NCI-H1417 (cell line): Measurements from ENCODE around the gene KRTAP25-1.

Source experiments
- DNase-seq, 3 experiments: peaks; one replicate each; lab custom pipeline; 2025; lab: John Stamatoyannopoulos, UW

The KRTAP25-1 gene

GRCh38 chr21:30289215-30289614, at the start of gene KRTAP25-1:
Gene KRTAP25-1 (minus strand): TSS chr21:30289514. CDS start chr21:30289490, 24 bp downstream.
- no peak for DNase-seq

DNA sequence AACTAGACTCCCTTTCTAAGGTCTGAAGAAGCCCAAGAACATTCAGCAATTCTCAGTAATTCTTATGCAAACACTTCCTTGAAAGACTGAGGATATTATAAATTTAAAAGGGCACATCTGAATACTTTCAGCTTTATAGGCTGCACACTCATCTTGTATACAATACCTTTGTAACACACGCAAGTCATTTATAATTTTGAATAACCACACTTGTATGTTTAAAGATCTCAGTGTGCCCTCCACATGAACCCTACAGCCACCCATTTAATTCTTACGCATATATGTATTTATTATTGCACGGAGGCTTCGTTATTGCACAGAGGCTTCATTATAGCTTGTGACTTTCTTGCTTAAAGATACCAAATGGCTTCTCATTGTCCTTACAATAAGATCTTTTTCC, 49.4 kb upstream of the KRTAP25-1 start:
- DNase-seq, result no peak

- no peak for DNase-seq
These were observed 48.5 kb upstream of the KRTAP25-1 start for GRCh38 chr21:30337772-30338171.

- no peak for DNase-seq
These were observed 48.0 kb upstream of the KRTAP25-1 start, which contains the start of gene KRTAP27-1 for GRCh38 chr21:30337276-30337744. Gene KRTAP27-1 (minus strand): TSS chr21:30337694. CDS start chr21:30337668, 26 bp downstream.

DNA sequence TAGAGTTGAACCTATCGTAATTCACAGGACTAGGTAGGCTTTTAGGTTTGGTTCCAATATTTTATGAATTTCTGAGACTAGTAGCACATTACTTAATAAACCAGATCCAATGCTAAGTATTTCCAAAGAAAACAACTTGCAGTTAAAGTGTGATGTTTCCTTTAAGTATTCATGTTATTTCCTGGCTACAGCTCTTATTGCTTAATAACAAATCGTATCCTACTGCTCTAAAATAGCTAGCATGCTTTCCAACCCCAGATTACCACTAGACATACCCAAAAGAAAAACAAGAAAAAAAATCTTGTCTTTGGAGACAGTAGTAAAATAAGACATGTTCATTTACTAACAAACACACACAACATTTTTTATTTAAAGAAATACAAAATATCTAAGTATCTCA, 47.3 kb upstream of the KRTAP25-1 start:
- DNase-seq, result no peak

- DNase-seq, result no peak
These were observed 44.4 kb upstream of the KRTAP25-1 start for GRCh38 chr21:30333736-30334135.

GRCh38 chr21:30332681-30333080, 43.4 kb upstream of the KRTAP25-1 start:
- no peak for DNase-seq

GRCh38 chr21:30329203-30329875, 40.0 kb upstream of the KRTAP25-1 start:
- no peak for DNase-seq

DNA sequence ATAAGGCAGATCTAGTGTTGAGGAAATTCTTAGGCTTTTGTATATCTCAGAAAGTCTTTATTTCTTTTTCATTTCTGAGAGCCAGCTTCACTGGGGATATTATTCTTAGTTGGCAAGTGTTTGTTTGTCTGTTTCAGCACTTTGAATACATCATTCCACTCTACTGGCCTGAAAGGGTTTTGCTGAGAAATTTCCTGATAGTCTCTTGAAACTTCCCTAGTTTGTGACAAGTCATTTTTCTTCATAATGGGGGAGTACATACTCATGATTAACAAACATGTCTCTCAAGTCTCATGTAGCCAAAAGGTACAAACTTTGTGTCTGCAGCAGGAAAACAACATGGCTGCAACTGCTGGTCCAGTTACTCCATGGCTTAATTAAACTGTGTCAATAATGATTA, 37.1 kb upstream of the KRTAP25-1 start:
- DNase-seq, result no peak

GRCh38 chr21:30320215-30320614, 30.9 kb upstream of the KRTAP25-1 start, which contains the start of gene KRTAP26-1:
Gene KRTAP26-1 (minus strand): TSS chr21:30320315. CDS start chr21:30320035, 280 bp downstream.
- DNase-seq, result no peak

- no peak for DNase-seq
These were observed 26.4 kb upstream of the KRTAP25-1 start for GRCh38 chr21:30315701-30316100.

- DNase-seq, result peak in 2 of 3 experiments; percentile 7 to 54
These were observed 17.6 kb upstream of the KRTAP25-1 start for GRCh38 chr21:30306884-30307283.

DNA sequence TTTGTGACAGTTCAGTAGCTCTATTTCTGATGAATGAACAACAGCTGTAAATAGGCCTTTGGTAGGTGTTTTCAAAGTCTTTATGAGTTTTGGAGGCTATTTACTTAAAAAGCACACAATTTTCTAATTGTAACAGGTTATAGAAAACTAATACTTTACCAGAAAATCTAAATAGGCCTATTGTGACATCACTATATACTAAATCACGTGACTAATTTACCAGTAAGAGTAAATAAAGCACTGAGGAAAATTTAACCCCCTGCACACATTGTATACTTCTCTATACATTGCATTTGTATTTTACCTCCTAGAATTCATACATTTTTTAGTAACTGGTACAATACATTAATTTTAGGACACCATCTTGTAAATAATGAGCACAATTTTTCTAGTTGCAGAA, 15.8 kb upstream of the KRTAP25-1 start:
- DNase-seq, result no peak

DNA sequence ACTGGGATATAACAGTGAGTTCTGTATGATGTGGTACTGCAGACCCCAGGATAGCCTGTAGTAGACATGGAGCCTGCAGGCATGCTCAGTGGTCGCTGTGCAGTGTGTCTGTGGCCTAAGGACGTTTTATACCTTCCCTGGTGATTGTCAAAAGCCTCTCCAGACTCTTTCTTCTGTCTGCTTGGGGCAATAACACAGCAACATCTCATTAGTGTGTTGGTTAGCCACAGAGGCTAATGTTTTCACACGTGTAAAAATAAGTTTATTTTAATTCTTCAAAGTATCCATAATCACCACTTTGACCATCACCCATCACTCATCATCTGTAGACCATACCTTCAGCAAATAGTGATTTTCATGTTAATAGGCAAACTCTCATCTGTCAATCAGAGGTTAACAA, 6.5 kb downstream of the KRTAP25-1 start, which contains the start of gene KRTAP24-1:
Gene KRTAP24-1, minus strand, starts transcription at position 101 of the 400 bp plus-strand sequence. Its CDS starts 18 bp downstream, at position 83.
- peak in 1 of 3 experiments; percentile 28 for DNase-seq

GRCh38 chr21:30271611-30272010, 17.7 kb downstream of the KRTAP25-1 start:
- DNase-seq, result no peak

DNA sequence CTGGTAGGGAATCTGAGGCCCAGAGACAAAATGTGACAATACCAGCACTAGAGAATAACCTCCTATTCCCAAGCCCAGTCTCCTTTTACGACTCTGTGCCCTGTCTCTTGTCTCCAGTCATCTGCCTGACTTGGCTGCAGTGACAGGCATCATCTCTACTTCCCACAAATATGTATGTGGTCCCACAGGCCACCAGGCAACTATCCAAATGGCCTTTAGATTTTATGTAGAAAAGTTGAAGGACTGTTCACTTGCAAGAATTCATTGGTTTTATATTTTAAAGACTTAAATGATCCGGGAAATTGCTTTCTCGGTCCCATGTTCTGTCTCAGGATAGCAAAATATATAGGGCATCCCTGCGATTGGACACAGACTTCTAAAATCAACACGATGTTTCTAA, 18.2 kb downstream of the KRTAP25-1 start:
- DNase-seq, result no peak

- no peak for DNase-seq
These were observed 19.3 kb downstream of the KRTAP25-1 start for GRCh38 chr21:30269803-30270530.

- DNase-seq, result peak in 2 of 3 experiments; percentile 5 to 14
These were observed 20.6 kb downstream of the KRTAP25-1 start for GRCh38 chr21:30268608-30269197.

GRCh38 chr21:30257773-30258172, 31.5 kb downstream of the KRTAP25-1 start:
- DNase-seq, result peak in 1 of 3 experiments; percentile 57

DNA sequence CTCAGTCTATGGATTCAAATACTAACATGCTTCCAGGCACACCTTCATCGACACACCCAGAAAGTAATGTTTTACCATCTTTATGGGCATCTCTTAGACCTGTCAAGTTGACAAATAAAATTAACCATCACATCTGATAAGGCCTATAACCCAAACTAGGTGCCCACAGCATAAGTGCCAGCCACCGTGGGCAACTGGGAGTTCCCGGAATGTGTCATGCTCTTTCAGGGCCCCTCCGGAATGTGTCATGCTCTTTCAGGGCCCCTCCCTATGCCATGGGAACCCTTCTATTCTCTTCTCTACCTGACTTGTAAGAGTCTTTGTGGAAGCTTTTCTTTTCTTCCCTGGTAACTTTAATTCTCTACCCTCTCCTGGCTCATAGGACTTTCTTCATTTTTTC, 33.2 kb downstream of the KRTAP25-1 start:
- DNase-seq, result no peak

DNA sequence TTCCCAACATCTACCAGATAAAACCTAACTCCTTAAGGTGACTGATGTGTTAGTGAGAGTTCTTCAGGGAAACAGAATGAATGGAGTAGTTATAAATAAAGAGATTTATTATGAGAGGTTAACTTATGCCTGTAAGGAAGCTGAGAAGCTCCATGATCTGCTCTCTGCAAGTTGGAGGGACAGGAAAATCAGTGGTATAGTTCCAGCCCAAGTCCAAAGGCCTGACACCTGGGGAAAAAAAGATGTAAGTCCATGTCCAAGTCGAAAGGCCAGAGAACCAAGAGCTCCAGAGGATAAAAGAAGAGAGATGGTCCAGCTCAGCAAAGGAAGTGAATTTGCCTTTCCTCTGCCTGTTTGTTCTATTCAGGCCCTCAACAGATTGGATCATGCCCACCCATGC, 33.6 kb downstream of the KRTAP25-1 start:
- DNase-seq, result no peak

DNA sequence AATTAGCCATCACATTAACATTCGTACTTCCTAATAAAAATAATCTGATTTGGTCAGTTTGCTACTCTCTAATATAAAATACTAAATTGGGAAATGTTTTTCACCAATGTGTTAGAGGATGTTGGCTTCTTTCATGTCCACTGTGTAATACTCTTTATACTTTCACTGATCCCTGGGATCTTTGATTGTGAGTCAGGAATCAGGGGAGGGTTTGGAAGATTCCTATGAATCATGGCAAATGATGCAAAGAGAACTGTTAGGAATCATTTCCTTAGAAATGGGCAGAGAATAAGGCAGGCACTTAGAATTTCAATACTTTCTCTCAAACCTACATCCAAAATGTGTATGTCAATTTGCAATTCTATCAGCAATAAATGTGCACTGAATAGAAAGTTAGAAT, 37.5 kb downstream of the KRTAP25-1 start:
- DNase-seq, result no peak

DNA sequence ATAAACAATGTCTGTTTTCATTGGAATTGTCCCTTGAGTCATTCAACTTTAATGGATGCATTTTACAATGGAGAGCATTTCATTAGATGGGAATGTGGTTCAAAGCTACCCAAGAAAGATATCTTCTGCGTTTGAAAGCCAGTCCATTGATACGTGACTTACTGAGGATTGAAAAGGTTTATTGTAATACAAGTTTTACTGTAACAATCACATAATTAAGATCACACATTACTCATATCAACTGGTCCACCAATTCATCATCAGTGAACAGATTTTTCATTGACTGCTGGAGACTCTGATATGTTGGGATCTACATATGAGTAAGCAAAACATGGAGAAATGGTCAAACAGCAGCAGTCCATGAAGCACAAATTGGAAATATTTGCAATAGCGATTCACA, 39.4 kb downstream of the KRTAP25-1 start:
- DNase-seq, result no peak
